D721Med (cell line): ENCODE data around the gene MZT1.
"Not testable (repeated sequence)": the region's sequence is repeated elsewhere in the genome, so short reads cannot be mapped to it uniquely, and the experiment has no call there.

Source experiments
- DNase-seq: peaks from one replicate; pipeline ENCODE4 v3.0.0; 2011; ENCODE audit warnings: low spot score; ENCODE audit not compliant: insufficient read length
- FAIRE-seq: peaks from 2 replicates; lab custom pipeline; 2011; peaks lifted over from hg19 to GRCh38; lab: Jason Lieb, UNC
- TF ChIP-seq, protein P1 (sequence below): IDR thresholded peaks from 2 replicates; pipeline ENCODE4 v1.5.1; 2012; ENCODE audit warnings: mild to moderate bottlenecking, control low read depth; ENCODE audit not compliant: insufficient read depth; ENCODE audit errors: missing control alignments

Gene MZT1

DNA sequence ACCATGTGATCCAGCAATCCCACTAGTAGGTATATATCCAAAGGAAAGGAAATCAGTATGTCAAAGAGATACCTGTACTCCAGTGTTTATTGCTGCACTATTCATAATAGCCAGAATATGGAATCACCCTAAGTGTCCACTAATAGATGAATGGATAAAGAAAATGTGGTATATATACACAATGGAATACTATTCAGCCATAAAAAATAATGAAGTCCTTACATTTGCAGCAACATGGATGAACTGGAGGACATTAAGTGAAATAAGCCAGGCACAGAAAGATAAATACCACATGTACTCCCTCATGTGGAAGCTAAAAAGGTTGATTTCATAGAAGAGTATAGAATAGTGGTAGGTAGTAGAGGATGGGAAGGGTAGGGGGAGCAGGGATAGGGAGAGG lies 23.8 kb upstream of the MZT1 start:
- TF ChIP-seq, protein P1, sequence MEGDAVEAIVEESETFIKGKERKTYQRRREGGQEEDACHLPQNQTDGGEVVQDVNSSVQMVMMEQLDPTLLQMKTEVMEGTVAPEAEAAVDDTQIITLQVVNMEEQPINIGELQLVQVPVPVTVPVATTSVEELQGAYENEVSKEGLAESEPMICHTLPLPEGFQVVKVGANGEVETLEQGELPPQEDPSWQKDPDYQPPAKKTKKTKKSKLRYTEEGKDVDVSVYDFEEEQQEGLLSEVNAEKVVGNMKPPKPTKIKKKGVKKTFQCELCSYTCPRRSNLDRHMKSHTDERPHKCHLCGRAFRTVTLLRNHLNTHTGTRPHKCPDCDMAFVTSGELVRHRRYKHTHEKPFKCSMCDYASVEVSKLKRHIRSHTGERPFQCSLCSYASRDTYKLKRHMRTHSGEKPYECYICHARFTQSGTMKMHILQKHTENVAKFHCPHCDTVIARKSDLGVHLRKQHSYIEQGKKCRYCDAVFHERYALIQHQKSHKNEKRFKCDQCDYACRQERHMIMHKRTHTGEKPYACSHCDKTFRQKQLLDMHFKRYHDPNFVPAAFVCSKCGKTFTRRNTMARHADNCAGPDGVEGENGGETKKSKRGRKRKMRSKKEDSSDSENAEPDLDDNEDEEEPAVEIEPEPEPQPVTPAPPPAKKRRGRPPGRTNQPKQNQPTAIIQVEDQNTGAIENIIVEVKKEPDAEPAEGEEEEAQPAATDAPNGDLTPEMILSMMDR: no peak
- DNase-seq (no peak), FAIRE-seq (no peak)

DNA sequence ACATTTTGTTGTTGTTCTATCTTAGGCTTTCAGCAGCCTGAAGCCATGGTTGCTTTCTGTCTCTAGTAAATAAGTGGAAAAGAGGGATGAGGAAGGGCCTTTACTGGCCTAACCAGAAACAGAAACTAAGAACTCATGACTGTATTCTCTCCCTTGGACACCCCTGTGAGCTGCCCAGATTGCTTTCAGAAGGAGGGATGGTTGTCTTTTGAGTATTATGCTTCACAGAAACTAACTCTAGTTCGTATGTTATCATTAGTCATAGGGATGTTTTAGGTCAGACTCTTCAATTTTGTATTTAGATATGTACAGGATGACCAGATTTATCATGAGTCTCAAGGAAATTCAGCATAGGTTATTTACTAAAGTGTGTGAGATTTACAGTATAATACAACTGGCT lies 17.8 kb upstream of the MZT1 start:
- FAIRE-seq: no peak
- TF ChIP-seq, protein P1: no peak

DNA sequence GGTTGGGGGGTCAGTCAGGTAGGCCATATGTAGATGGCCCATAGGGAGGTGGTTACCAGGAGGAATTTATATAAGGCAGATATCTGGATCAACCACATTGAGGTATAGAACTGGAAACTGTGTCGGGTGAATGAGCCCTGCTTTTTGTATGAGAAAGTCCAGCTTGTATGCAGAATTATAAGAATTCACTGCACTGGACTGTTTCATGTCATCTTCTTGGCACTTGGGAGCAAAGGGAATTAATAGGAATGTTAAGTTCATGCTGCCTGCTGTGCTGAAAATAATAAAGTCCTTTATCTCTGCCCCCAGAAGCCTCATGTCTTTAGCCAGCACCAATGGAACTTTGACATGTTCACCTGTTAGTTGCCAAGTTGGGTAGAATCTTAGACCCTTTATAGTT lies 12.6 kb upstream of the MZT1 start:
- TF ChIP-seq, protein P1: no peak
- no peak for FAIRE-seq
- no peak for DNase-seq

More for the DNA sequence above, 17.8 kb upstream of the MZT1 start:
- no peak for DNase-seq

DNA sequence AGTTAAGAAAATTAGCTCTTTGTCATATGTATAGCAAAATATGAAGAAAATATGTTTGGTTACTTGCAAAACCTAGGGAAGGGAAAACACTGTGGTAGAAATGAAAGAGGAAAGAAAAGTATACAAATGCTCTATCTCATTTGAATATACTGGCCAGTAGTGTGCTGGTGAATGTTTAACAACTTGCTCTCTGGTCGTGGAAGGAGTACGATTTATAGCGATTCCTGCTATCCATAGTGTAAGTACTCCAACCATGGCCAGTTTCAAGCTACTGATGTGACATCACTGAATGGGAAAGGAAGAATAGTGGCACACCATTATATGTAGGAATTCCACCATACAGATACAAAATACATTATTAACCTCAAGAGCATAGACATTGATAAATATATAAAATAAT lies 9.6 kb upstream of the MZT1 start:
- DNase-seq: no peak
- TF ChIP-seq, protein P1: no peak
- no peak for FAIRE-seq

DNA sequence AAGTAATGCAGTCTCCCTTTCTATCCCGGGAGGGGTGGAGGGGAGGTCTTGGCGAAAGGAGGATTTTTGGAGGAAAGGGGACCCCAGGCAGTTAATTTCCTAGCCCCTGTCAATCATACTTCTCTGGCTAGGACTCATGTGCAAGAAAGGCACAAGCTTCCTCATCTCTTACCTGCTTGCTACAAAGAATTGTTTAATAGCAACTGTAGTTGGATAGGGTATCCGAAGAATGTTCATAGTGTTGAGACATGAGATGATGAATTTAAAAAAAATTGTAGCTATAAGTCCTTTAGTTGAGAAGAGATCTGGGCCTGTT lies 819 bp upstream of the MZT1 start:
- FAIRE-seq (no peak), DNase-seq (no peak)
- TF ChIP-seq, protein P1: no peak

DNA sequence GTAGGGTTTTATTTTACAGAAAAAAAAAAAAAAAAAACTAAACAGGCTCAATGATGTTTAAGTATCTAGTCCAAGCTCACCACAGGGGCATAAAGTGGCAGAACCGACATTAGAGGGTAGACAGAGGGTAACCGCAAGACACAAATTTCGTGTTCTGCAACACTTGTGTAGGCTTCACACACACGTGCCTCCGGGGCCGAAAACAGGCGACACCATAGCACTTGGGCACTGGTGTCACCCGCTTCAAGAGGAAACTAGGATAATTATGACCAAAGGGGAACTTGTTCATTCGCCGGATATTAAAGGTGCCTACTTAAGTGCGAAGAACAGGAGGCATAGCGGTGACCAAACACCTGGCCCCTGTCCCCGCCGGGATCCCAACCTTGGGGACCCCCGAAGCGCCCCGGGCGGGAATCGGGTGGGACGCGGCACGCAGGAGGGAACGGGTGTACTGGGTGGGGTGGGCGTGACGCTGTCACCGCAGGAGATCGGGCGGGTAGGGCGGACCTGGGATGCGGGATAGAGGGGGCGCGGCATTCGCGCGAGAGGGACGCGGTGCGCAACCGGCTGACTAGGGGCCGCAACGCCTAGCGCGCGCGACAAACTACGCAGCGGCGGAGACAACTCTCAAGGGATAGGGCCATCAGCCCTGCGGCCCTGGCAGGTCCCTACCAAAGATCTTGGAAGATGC lies 558 bp downstream of the MZT1 start:
- TF ChIP-seq, protein P1: no peak
- FAIRE-seq (no peak), DNase-seq (no peak)

DNA sequence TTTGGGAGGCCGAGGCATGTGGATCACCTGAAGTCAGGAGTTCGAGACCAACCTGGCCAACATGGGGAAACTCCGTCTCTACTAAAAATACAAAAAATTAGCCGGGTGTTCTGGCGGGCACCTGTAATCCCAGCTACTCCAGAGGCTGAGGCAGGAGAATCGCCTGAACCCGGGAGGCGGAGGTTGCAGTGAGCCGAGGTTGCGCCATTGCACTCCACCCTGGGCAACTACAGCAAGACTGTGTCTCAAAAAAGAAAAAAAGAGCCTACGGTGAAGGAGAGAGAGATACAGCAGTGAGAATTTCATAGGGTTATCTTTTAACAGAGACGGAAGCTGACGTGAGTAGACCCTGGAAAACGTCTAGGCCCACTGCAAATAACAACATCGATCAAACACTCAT lies 1.2 kb downstream of the MZT1 start:
- not testable (repeated sequence) for FAIRE-seq, DNase-seq

DNA sequence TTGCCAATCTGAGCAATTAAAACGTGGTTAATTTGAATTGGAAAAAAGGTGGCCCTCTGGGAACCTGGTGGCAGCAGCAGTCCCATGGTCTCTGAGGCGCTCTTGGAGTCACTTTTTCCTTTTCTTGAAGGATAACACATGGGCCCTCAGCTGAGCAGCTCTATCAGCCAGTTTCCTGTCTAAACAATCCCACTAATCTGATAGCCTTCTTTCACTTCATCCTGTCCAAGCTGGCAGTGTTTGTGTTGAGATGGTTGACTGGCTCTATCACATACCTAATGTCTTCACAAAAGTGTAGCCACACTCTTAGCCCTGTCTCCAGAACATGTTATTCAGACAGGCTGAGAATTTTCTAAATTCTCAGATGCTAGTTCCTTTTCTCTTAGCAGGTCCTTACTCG lies 10.7 kb downstream of the MZT1 start:
- TF ChIP-seq, protein P1: no peak
- DNase-seq (no peak), FAIRE-seq (no peak)
